ENCODE measurements around the gene ACRBP.

The ACRBP gene

GRCh38 chr12:6693832-6694355 is 46.7 kb upstream of the ACRBP start:
- H3K4me3 ChIP-seq (ENCODE audit: low read length), result no peak overlapping the region
- H3K27ac ChIP-seq (ENCODE audit: low read depth, low read length), result no peak overlapping the region
- H3K4me2 ChIP-seq (ENCODE audit: low read length), result no peak overlapping the region
- peaks cover 22% of the 10 kb centered on the region for H3F3A ChIP-seq (ENCODE audit: control insufficient read depth, insufficient read depth)
- peaks cover 27% of the 10 kb centered on the region for H3K79me2 ChIP-seq (ENCODE audit: control insufficient read depth, low read length)
- H3K9me3 ChIP-seq (ENCODE audit: control insufficient read depth, insufficient read depth, low read length), result no peaks in the 10 kb centered on the region
- no peaks in the 10 kb centered on the region for H3K27me3 ChIP-seq (ENCODE audit: control insufficient read depth, low read length)
- H3K9me2 ChIP-seq (replicated peaks; ENCODE audit: control insufficient read depth, low read length), result no peaks in the 10 kb centered on the region
- no peak for TF ChIP-seq CTCF (IDR thresholded peaks at IDR 0.05; ENCODE audit: low read depth, low read length, poor library complexity, severe bottlenecking)
- no peak for TF ChIP-seq EZH2phosphoT487 (IDR thresholded peaks at IDR 0.05; ENCODE audit: borderline replicate concordance, low read length)
- H3K36me3 ChIP-seq (ENCODE audit: control insufficient read depth, low read length), result peaks cover 23% of the 10 kb centered on the region
- no peaks in the 10 kb centered on the region; the same call in 1 of the 2 replicates for H4K20me1 ChIP-seq (ENCODE audit: control insufficient read depth, insufficient read depth, low read depth, low read length)
- peaks cover 69% of the 10 kb centered on the region for H3K4me1 ChIP-seq (ENCODE audit: control insufficient read depth, low read length)

- H3K4me1 ChIP-seq (ENCODE audit: control insufficient read depth, low read length), result peaks cover 62% of the 10 kb centered on the region
- H3K9me3 ChIP-seq (ENCODE audit: control insufficient read depth, insufficient read depth, low read length), result no peaks in the 10 kb centered on the region
- no peak for TF ChIP-seq EZH2phosphoT487 (IDR thresholded peaks at IDR 0.05; ENCODE audit: borderline replicate concordance, low read length)
- no peak for TF ChIP-seq CTCF (IDR thresholded peaks at IDR 0.05; ENCODE audit: low read depth, low read length, poor library complexity, severe bottlenecking)
- H3K27me3 ChIP-seq (ENCODE audit: control insufficient read depth, low read length), result no peaks in the 10 kb centered on the region
- no peaks in the 10 kb centered on the region; the same call in 1 of the 2 replicates for H4K20me1 ChIP-seq (ENCODE audit: control insufficient read depth, insufficient read depth, low read depth, low read length)
- peaks cover 28% of the 10 kb centered on the region for H3K36me3 ChIP-seq (ENCODE audit: control insufficient read depth, low read length)
- H3K4me2 ChIP-seq (ENCODE audit: low read length), result no peak overlapping the region
- H3K79me2 ChIP-seq (ENCODE audit: control insufficient read depth, low read length), result peaks cover 37% of the 10 kb centered on the region
- no peak overlapping the region for H3K27ac ChIP-seq (ENCODE audit: low read depth, low read length)
- H3F3A ChIP-seq (ENCODE audit: control insufficient read depth, insufficient read depth), result peaks cover 15% of the 10 kb centered on the region
- no peak overlapping the region for H3K4me3 ChIP-seq (ENCODE audit: low read length)
- no peaks in the 10 kb centered on the region for H3K9me2 ChIP-seq (replicated peaks; ENCODE audit: control insufficient read depth, low read length)
Observed at GRCh38 chr12:6692888-6693287, 45.7 kb upstream of the ACRBP start.

- Histone ChIP-seq H3K4me1 (ENCODE audit: control insufficient read depth, low read length) (peaks cover 63% of the 10 kb centered on the region), H3K4me2 (ENCODE audit: low read length) (peak overlapping the region; percentile 81; the same call in 1 of the 2 replicates), H3K79me2 (ENCODE audit: control insufficient read depth, low read length) (peaks cover 51% of the 10 kb centered on the region)
Observed at GRCh38 chr12:6691473-6691872, 44.2 kb upstream of the ACRBP start.

More at GRCh38 chr12:6691473-6691872, 44.2 kb upstream of the ACRBP start:
- Histone ChIP-seq H3K9me3 (ENCODE audit: control insufficient read depth, insufficient read depth, low read length) (no peaks in the 10 kb centered on the region), H3K9me2 (replicated peaks; ENCODE audit: control insufficient read depth, low read length) (no peaks in the 10 kb centered on the region), H3K27me3 (ENCODE audit: control insufficient read depth, low read length) (no peaks in the 10 kb centered on the region), H4K20me1 (ENCODE audit: control insufficient read depth, insufficient read depth, low read depth, low read length) (no peaks in the 10 kb centered on the region; the same call in 1 of the 2 replicates), H3F3A (ENCODE audit: control insufficient read depth, insufficient read depth) (peaks cover 19% of the 10 kb centered on the region), H3K4me3 (ENCODE audit: low read length) (no peak overlapping the region), H3K27ac (ENCODE audit: low read depth, low read length) (no peak overlapping the region), H3K36me3 (ENCODE audit: control insufficient read depth, low read length) (peaks cover 43% of the 10 kb centered on the region)
- TF ChIP-seq EZH2phosphoT487 (IDR thresholded peaks at IDR 0.05; ENCODE audit: borderline replicate concordance, low read length) (no peak), CTCF (IDR thresholded peaks at IDR 0.05; ENCODE audit: low read depth, low read length, poor library complexity, severe bottlenecking) (no peak)

All from DOHH2 (cell line).